NCI-H526 (cell line): ENCODE data around the gene RCBTB1.

Source experiments
- DNase-seq, 2 experiments: peaks; one replicate each; lab custom pipeline; 2025; lab: John Stamatoyannopoulos, UW

RCBTB1 gene

DNA sequence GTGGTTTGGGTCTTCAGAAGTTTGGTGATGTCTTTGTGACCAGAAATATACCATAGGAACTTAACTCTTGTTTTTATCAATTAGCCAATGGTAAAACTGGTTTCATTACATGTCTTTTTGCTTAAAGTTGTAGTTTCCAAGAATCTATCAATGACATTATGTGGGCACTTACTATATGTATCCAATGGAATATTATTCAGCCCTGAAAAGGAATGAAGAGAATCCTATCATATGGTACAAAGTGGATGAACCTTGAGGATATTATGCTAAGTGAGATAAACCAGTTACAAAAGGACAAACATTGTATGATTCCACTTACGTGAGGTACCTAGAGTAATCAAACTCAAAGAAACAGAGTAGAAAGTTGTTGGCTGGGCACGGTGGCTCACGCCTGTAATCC, 26.4 kb downstream of the RCBTB1 start:
- DNase-seq, result no peak

DNA sequence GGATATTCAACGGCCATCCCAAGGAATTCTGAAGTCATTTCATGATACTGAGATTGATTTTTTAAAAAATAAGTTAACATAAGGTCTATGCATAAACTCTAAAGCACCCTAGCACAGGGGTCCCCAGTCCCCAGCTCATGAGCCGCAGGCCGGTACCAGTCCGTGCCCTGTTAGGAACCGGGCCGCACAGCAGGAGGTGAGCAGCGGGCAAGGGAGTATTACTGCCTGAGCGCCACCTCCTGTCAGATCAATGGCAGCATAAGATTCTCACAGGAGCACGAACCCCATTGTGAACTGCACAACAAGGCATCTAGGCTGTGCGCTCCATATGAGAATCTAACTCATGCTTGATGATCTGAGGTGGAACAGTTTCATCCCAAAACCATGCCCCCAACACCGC, 31.0 kb downstream of the RCBTB1 start:
- no peak for DNase-seq

DNA sequence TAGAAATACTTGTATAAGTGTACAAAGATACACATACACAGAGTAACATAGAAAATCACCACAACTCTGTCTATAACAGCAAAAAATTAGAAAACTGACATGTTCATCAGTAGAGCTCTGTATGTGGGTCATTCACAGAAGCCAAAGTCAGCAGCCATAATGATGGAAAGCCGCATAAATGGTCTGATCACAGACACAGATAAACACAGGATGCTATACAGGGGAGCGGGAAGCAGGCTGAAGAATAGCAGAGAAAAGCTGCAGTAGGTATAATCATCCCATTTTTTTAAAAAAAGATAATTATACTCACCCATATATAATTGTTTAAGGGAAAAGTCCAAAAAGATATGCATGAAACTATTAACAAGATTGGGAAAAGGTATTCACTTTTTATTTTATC, 31.5 kb downstream of the RCBTB1 start:
- no peak for DNase-seq

DNA sequence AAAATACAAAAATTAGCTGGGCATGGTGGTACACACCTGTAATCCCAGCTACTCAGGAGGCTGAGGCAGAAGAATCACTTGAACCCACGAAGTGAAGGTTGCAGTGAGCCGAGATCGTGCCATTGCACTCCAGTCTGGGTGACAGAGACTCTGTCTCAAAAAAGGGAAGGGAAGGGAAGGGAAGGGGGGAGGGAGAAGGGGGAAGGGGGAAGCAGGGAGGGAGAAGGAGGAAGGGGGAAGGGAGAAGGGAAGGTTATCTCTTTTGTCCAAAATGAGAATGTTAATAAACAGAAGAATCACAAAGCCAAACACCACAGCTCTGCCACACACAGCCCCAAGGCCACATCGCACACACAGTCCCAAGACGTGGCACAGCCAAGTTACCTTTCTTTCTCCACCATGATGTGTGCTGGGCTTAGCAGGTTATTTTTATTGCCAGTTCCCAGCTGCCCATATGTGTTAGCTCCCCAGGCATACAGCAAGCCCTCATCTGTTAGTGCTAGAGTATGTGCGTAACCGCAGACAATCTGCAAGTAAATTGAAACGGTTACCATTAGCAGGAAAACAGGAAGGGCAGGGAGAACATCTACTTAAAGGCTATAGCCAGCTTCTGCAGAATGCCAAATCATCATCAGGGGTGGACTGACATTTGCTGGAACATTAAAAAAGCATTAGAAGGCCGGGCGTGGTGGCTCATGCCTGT, 34.3 kb downstream of the RCBTB1 start:
- DNase-seq, result no peak

DNA sequence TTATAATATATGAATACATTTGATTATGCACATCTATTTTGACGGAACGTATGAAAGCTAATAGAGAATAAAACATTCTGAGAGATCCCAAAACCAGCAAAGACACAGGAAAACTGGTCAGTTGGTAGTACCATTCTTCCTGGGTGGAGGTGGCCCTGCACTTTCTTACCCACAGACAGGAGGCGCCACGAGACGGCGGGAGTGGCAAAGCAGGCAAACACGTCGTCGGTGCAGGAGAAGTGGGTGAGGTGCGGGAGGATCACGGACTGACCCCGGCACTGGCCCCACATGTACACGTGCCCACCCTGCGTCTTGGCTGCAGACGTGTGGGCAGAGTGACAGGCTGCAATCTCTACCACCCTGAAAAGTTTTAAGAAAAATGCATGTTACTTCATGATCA, 36.1 kb downstream of the RCBTB1 start:
- peak in 1 of 2 experiments; percentile 8 for DNase-seq

DNA sequence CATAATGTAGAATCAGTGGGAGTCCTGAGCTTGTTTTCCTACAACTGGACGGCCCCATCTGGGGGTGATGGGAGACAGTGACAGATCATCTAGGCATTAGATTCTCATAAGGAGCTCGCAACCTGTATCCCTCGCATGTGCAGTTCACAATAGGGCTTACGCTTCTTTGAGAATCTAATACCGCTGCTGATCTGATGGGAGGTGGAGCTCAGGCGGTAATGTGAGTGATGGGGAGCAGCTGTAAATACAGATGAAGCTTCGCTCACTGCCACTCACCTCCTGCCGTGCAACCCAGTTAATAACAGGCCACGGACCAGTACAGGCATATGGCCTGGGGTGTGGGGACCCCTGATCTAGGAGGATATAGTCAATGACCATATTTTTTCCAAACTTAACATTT, 38.8 kb downstream of the RCBTB1 start:
- DNase-seq, result no peak

DNA sequence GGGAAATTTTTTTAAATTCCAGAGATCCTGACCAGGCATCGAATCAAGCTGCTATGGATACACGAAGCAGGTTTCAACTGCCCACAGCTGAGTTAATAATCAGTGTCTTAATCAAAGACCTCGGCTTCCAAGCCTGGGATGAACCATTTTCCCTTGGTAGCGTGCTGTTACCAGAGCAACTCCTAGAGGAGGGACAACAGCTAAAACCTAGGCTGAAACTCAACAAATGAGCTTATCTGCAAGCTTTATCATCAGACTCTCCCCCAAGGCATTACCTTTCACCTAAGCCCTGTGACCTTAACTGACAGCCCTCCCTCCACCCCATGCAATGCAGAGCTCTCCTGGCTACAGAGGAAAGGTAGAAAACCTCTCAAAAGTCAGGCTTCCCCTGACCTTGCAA, 39.7 kb downstream of the RCBTB1 start:
- no peak for DNase-seq

DNA sequence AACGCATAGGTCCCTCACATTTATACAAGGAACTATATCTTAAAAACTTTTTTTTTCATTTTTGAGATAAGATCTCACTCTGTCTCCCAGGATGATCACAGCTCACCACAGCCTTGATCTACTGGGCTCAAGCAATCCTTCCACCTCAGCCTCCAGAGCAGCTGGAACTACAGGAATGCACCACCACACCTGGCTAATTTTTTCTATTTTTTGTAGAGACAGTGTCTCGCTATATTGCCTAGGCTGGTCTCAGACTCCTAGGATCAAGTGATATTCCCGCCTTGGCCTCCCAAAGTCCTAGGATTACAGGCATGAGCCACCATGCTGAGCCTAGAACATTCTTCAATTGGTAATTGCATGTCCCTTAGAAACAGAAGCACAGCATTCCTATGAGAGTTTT, 41.7 kb downstream of the RCBTB1 start:
- DNase-seq, result no peak

DNA sequence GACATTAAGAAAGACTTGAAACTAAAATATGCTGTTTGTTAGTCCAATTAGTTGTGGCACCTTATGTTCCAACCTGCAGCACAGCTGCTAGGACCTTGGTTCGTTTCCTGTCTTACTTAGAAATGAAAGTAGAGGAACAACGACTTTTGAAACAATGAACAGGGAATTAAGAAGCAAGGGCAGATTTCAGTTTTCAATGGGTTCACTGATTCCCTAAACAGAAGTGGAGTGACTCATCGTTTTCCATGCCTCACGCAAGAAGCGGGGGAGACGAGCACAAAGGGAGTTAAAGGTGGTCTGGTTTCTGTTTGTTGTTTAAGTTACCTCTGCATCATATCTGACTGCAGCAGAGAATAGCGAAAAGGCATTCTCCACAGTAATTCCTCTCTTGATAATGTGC, 44.8 kb downstream of the RCBTB1 start:
- DNase-seq, result no peak

DNA sequence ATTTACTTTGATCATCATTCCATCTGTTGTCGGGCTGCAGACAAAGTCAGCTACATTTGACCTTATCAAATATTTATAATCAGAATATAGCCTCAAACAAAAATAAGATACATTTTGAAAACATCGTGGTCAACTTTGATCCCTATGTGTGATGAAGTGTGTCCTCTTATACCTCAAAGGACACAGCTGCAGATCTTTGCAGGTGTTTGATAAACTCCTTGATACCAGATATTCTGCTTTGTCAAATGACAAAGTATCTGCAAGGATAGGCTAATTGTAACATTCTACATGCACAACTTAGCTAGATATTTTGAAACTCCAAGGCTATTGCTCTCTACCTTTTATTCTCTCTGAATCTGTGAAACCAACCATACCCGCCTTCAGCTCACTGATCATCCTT, 45.6 kb downstream of the RCBTB1 start:
- no peak for DNase-seq

DNA sequence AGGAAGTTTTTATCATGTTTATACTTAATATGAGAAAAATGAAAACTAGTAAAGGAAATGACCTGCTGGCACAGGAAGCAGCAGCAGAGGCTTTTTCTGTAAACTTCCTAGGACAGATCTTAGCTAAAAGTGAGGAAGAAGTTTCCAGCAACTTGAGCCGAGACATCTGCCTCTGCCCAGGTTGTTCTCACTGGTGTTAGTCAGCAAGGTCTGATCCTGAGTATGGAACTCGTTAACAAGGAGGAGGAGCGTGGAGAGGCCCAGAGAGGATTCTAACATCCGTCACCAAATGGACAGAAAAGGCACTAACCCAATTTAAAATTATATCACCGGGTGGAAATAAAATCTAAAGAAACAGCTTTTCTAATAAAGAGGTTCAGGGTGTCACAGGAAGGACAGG, 46.0 kb downstream of the RCBTB1 start:
- DNase-seq, result no peak

DNA sequence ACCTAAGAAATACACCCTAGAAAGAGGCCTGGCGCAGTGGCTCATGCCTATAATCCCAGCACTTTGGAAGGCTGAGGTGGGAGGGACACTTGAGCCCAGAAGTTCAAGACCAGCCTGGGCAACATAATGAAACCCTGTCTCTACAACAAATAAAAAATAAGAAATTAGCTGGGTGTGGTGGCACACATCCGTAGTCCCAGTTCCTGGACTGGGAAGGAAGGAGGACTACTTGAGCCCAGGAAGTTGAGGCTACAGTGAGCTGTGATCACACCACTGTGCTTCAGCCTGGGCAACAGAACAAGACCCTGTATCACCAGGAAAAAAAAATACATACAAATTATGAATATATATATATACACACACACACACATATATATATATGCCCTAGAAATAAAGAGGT, 47.0 kb downstream of the RCBTB1 start:
- no peak for DNase-seq

DNA sequence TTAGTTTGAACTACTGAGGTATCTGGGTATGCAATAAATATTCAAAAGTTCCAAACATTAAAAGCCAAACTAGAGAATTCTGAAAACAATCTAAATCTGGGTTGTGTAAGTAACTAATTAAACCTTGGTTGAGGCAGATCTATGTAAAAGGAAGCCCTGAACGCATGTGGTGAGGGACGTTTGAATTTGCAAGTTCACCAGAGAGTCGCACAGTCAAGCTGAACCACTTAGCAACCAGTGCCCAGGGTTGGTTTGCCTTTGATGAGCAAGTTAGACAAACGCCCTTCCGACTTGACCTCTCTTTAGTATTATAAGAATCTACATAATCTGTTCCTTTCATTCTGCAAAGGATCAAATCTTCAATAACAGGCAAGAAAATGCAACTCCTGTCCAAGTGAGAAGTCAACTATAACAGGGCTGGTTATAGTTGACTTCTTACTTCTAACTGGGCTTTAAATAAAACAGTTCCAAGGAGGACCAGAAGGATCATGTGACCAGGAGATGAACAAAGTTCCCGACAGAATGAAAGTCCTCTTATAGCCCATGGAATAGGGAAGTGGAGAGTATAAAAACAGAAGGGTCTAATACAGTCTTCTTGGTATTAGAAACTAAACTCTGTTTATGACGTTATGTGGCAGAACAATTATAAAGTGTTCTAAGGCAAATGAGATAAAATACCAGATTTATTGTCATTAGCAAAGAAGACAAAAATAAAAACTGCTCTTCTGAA, 49.0 kb downstream of the RCBTB1 start:
- no peak for DNase-seq

DNA sequence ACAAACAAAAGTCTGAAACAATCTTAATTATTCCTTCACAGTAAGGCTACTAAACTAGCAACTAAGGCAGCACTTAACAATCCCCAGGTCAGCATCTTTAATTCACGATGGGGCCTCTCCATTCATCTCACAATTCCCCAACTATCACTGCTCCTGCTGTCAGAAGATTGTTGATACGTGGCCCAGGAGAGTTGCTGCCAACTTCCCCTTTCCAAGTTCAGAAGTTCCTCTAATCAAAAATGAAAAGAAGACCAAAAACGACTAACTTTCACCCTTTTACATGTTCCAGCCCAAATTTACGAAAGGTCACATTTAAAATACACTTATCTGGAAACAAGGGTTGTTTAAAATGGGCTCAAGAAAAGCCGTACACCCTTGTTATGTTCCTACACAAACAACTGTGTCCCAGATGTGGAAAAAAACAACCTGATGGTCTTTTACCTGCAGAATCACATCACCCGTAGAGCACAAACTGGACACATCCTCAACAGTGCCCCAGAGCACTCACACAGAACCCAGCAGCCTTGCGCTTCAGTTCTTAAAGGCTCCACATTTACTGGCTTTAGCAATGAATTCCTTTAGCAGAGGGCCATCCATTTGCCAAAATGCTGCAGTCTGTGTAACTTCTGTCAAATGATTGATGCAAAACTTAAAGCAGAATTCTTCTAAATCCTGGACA, 51.6 kb downstream of the RCBTB1 start:
- no peak for DNase-seq

DNA sequence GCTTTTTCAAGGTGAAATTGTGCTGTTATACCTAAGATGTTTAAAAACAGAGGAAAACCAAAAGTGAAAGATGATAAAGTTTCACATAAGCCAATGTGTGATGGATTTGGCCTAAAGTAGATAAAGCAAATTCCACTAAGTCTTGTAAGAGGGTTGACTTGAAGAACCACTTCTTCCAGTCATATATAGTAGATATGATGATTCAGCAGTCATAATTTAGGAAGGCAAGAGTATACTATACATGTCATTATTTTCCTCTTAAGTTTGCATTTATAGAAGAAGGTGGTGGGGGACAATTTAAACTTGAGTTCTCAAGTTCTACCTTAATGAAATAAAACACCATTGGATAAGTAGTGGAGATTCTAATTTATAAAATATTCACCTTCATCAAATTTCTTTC, 52.3 kb downstream of the RCBTB1 start:
- DNase-seq, result no peak

DNA sequence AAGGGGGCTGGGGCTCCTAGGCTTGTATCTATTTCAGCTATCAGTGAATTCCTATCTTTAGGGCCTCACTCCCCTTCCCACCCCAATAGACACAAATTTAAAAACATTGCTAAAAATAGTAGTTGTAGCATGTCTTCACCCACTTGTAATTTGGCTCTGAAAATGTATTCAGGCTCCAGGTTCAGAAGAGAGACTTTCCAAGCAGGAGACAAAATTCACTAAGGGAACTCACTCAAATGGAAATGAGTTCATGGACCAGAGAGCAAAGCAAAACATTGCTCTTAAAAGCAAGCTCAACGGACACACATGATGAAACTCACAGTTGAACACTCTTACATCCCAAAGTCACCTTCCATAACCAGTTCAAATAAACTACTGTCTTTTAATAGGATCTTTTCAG, 52.8 kb downstream of the RCBTB1 start:
- no peak for DNase-seq

DNA sequence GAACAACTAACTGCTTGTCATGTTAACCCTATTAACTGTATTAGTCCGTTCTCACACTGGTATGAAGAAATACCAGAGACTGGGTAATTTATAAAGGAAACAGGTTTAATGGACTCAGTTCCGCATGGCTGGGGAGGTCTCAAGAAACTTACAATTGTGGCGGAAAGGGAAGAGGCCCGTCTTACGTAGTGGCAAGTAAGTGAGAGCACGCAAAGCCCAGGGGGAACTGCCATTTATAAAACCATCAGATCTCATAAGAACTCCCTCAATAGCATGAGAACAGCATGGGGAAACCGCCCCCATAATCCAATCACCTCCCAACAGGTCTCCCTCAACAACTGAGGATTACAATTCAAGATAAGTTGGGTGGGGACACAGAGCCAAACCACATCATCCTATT, 54.9 kb downstream of the RCBTB1 start:
- DNase-seq, result no peak

DNA sequence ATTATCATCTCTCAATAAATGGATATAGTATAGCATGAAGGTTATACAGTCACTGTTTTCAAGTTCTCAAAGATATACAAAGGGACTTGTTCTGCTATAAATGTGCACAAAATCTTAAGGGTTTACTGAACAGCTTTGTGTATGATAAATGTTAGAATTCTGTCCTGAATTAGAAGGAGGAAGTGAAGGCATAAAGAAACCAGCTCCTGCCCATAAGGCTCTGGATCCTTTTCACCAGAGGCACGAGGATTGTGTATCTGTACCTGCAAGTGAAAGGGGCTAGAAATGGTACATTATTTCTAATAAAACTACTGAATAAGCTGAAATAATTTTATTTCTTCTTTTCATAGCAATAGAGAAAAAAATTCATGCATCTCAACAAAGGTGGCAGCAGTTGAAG, 57.2 kb downstream of the RCBTB1 start:
- no peak for DNase-seq

DNA sequence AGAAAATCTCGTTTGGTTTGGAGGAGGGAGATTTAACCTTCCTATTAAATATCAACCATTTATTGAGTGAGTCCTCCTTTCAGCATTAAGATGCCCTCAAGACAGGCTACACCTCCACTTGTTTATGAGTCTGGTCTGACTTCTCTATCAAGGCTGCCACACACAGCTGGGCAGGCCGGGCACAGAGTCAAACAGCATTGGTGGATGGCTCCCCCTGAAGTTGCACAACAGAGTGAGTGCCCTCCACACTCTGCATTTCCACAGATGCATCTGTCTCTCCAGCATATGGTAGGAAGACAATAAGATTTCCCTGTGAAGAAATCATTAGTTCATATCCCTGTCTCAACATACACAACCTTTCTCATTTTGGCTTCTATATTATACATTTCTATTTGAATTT, 58.2 kb downstream of the RCBTB1 start:
- DNase-seq, result no peak

DNA sequence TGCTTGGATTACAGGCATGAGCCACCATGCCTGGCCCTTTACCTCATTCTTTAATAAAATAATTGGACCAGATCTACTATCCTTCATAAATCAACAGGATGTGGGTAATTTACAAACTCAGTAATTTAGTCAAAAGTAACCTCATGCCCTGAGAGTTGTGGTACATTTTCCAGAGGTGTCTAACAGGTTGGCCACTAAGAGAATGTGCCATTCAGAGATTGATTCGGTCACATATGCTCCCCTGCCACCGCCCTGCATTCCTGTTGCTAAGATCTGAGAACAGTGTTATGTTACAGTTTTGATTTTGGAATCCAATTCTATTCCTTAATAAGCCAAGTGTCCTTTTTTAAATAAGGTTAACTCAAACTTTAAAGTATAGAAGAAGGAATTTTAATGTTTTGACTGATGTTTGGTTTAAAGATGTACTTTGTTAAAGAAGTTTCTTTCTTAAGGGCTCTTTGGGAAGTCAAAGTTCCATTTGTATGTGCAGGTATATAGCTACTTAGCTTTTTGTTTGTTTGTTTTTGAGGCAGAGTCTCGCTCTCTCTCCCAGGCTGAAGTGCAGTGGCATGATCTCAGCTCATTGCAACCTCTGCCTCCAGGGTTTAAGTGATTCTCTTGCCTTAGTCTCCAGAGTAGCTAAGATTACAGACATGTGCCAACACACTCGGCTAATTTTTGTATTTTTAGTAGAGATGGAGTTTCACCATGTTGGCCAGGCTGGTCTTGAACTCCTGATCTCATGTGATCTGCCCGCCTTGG, 60.4 kb downstream of the RCBTB1 start:
- DNase-seq, result no peak

DNA sequence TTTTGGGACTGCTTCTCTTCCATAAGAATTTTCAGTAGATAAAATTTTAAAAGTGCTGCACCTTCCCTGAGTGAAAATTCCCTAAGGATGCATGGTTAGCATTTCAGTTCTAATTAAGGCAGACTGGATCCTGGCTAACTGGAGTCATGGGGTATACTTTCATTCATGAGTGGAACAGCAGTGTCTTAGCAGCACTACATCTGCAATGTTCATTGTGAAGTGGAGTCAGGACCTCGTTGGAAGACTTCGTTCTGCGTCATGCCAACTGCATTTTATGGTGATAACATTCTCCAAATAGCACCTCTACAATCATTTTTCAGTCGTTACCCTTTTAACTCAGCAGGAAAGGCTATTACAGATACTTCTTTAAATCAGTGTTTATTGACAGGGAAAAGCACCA, 64.1 kb downstream of the RCBTB1 start:
- no peak for DNase-seq

DNA sequence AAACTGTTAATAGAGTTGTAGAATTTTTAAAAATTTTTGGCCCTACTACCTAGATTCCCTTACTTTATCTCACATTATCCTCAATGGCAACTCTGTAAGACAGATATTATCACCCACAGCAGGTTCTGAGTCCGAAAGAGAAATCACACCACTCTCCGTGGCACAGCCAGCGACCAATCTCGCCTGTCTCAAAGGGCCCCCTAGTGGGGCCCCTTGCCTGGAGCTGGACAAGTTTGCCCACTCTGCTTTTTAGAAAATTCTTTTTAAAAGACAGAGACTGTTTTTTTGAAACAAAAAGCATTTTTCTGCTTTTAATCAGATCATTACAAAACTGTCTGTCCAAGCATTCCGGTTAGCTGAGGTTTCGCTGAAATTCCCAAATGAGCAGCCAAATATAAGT, 67.9 kb downstream of the RCBTB1 start:
- DNase-seq, result peak in 1 of 2 experiments; percentile 27

DNA sequence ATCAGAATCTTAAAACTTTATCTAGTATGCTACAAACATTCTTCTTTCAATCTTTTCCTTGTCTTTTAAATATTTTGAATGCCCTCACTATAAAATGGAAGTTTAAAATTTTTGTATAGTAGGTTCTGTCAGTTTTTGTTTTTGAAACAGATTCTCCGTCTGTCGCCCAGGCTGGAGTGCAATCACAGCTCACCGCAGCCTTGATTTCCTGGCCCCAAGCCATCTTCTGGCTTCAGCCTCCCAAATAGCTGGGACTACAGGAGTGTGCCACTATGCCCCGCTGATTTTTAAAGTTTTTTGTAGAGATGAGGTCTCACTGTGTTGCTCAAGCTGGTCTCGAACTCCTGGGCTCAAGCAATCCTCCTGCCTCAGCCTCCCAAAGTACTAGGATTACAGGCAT, 68.9 kb downstream of the RCBTB1 start:
- no peak for DNase-seq
